Stimulated activated CD8-positive, alpha-beta memory T cell treated with anti-CD3 and anti-CD28 coated beads, Interleukin-4, amount 100 ng/mL, for 1 hour (primary cell): Measurements from ENCODE around the gene SCN1A.
"Not testable (repeated sequence)": the region's sequence is repeated elsewhere in the genome, so short reads cannot be mapped to it uniquely, and the experiment has no call there.

Experiments used
- DNase-seq, 2 donors: peaks; one replicate each; pipeline ENCODE4 v3.0.0-alpha.2; 2020; ENCODE audit warnings: low read depth in 2 of 2, low spot score in 1 of 2

Gene SCN1A

GRCh38 chr2:165989851-165990250 lies 138.0 kb downstream of the SCN1A start:
- DNase-seq = no peak

GRCh38 chr2:165985120-165985519 lies 142.7 kb downstream of the SCN1A start:
- no peak for DNase-seq

GRCh38 chr2:165972161-165972560 lies 155.7 kb downstream of the SCN1A start:
- DNase-seq = not testable (repeated sequence)

- no peak for DNase-seq
Observed at GRCh38 chr2:165970663-165971062, 157.2 kb downstream of the SCN1A start.

- DNase-seq = no peak
Observed at GRCh38 chr2:165969227-165969626, 158.6 kb downstream of the SCN1A start.

GRCh38 chr2:165967746-165968145 lies 160.1 kb downstream of the SCN1A start:
- no peak for DNase-seq

- no peak for DNase-seq
Observed at GRCh38 chr2:165961818-165962217, 166.0 kb downstream of the SCN1A start.

- no peak for DNase-seq
Observed at GRCh38 chr2:165959371-165959770, 168.4 kb downstream of the SCN1A start.

GRCh38 chr2:165958313-165958960 lies 169.4 kb downstream of the SCN1A start:
- no peak for DNase-seq

GRCh38 chr2:165957030-165957675 lies 170.7 kb downstream of the SCN1A start:
- DNase-seq = no peak

GRCh38 chr2:165953655-165954606 lies 173.9 kb downstream of the SCN1A start, which contains the start of gene TTC21B:
Gene TTC21B, minus strand, starts transcription at chr2:165953776. Its CDS starts 71 bp downstream, at chr2:165953705.
- DNase-seq = peak; percentile 83 to 88

- no peak for DNase-seq
Observed at GRCh38 chr2:165953306-165953654, 174.5 kb downstream of the SCN1A start.

- no peak for DNase-seq
Observed at GRCh38 chr2:165952741-165953211, 175.0 kb downstream of the SCN1A start.

GRCh38 chr2:165952085-165952484 lies 175.7 kb downstream of the SCN1A start:
- no peak for DNase-seq

- DNase-seq = no peak
Observed at GRCh38 chr2:165950438-165950837, 177.4 kb downstream of the SCN1A start.

- DNase-seq = no peak
Observed at GRCh38 chr2:165941827-165942226, 186.0 kb downstream of the SCN1A start.

GRCh38 chr2:165938237-165938636 lies 189.6 kb downstream of the SCN1A start:
- DNase-seq = no peak
